ENCODE data around the gene TPST2. TPM values are rescaled to one million over a fixed set of nuclear protein-coding genes. Genes with fewer than 3 reads are reported as not detected.
A peak's percentile ranks its signal among the peaks of the same experiment; 100 is the strongest.

TPST2 gene
- total RNA-seq, 1 experiment from 2014 or later: 11.8 TPM

GRCh38 chr22:26489447-26490036 is 100.4 kb downstream of the TPST2 start:
- no peak for DNase-seq
- Mint-ChIP-seq H3K9me3 (ENCODE audit: low read depth, unreplicated experiment) (no peaks in the 10 kb centered on the region), H3K36me3 (ENCODE audit: insufficient read depth, unreplicated experiment) (peaks cover 44% of the 10 kb centered on the region), H3K4me1 (ENCODE audit: low read depth, unreplicated experiment) (peaks cover 29% of the 10 kb centered on the region), H3K4me3 (ENCODE audit: low read depth, unreplicated experiment) (no peak overlapping the region), H3K27ac (ENCODE audit: unreplicated experiment) (peak overlapping the region; percentile 32), H3K27me3 (ENCODE audit: unreplicated experiment) (no peaks in the 10 kb centered on the region)
- no TSS peak for BruUV-seq (replicated peaks)
- intact Hi-C loops (cut with micrococcal nuclease; ENCODE audit: unreplicated experiment): no loop called here
- CTCF ChIA-PET: no interaction called here
- no peak for TF ChIP-seq CTCF (IDR thresholded peaks at IDR 0.05; ENCODE audit: unreplicated experiment)

DNA sequence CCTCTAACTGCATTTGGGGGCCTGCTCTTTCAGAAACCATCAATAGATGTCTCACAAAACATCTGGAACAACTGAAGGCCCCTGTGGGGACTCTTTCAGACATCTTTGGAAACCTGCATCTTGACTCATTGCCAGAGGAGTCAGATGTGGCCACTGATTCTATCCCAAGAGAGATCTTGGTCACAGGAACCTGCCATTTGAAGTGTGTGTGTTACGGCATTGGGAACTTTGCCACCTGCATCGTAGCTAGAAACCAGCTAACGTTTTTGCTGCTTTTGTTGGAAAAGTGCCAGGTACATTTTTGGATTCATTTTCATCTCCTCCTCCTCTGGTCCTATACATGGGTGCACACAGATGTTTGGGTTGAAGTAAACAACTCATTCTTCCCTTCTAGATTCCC is 101.9 kb downstream of the TPST2 start:
- peaks cover 54% of the 10 kb centered on the region for H3K36me3 Mint-ChIP-seq (ENCODE audit: insufficient read depth, unreplicated experiment)
- CTCF ChIA-PET: no interaction called here
- BruUV-seq (replicated peaks): no TSS peak

GRCh38 chr22:26486394-26486793 is 103.5 kb downstream of the TPST2 start:
- H3K4me1 Mint-ChIP-seq (ENCODE audit: low read depth, unreplicated experiment): peaks cover 47% of the 10 kb centered on the region
- H3K36me3 Mint-ChIP-seq (ENCODE audit: insufficient read depth, unreplicated experiment): peaks cover 63% of the 10 kb centered on the region
- BruUV-seq (replicated peaks): no TSS peak
- no peak overlapping the region for H3K27ac Mint-ChIP-seq (ENCODE audit: unreplicated experiment)
- no peak for DNase-seq
- CTCF ChIA-PET: no interaction called here
- H3K4me3 Mint-ChIP-seq (ENCODE audit: low read depth, unreplicated experiment): no peak overlapping the region
- intact Hi-C loops (cut with micrococcal nuclease; ENCODE audit: unreplicated experiment): no loop called here
- no peaks in the 10 kb centered on the region for H3K27me3 Mint-ChIP-seq (ENCODE audit: unreplicated experiment)
- no peaks in the 10 kb centered on the region for H3K9me3 Mint-ChIP-seq (ENCODE audit: low read depth, unreplicated experiment)
- no peak for TF ChIP-seq CTCF (IDR thresholded peaks at IDR 0.05; ENCODE audit: unreplicated experiment)

More for the DNA sequence above, 101.9 kb downstream of the TPST2 start:
- no peaks in the 10 kb centered on the region for H3K27me3 Mint-ChIP-seq (ENCODE audit: unreplicated experiment)
- intact Hi-C loops (cut with micrococcal nuclease; ENCODE audit: unreplicated experiment): no loop called here
- DNase-seq: no peak
- TF ChIP-seq CTCF (IDR thresholded peaks at IDR 0.05; ENCODE audit: unreplicated experiment): no peak
- H3K4me3 Mint-ChIP-seq (ENCODE audit: low read depth, unreplicated experiment): no peak overlapping the region
- no peaks in the 10 kb centered on the region for H3K9me3 Mint-ChIP-seq (ENCODE audit: low read depth, unreplicated experiment)
- H3K27ac Mint-ChIP-seq (ENCODE audit: unreplicated experiment): no peak overlapping the region
- peaks cover 31% of the 10 kb centered on the region for H3K4me1 Mint-ChIP-seq (ENCODE audit: low read depth, unreplicated experiment)

GRCh38 chr22:26485806-26486390 is 104.0 kb downstream of the TPST2 start:
- H3K36me3 Mint-ChIP-seq (ENCODE audit: insufficient read depth, unreplicated experiment): peaks cover 65% of the 10 kb centered on the region
- H3K27me3 Mint-ChIP-seq (ENCODE audit: unreplicated experiment): no peaks in the 10 kb centered on the region
- BruUV-seq (replicated peaks): no TSS peak
- H3K4me3 Mint-ChIP-seq (ENCODE audit: low read depth, unreplicated experiment): peak overlapping the region; percentile 85
- CTCF ChIA-PET: no interaction called here
- intact Hi-C loops (cut with micrococcal nuclease; ENCODE audit: unreplicated experiment): no loop called here
- no peak for DNase-seq
- peaks cover 52% of the 10 kb centered on the region for H3K4me1 Mint-ChIP-seq (ENCODE audit: low read depth, unreplicated experiment)
- no peak overlapping the region for H3K27ac Mint-ChIP-seq (ENCODE audit: unreplicated experiment)
- H3K9me3 Mint-ChIP-seq (ENCODE audit: low read depth, unreplicated experiment): no peaks in the 10 kb centered on the region
- TF ChIP-seq CTCF (IDR thresholded peaks at IDR 0.05; ENCODE audit: unreplicated experiment): no peak

Data from Calu3 (cell line).